GM18867 (cell line): ENCODE results near the gene CSTPP1.

Source experiments
- ATAC-seq: cut with Tn5 transposase; IDR thresholded peaks from one replicate; pipeline ENCODE4 v1.9.1; 2021; ENCODE audit warnings: mild to moderate bottlenecking, moderate library complexity; ENCODE audit not compliant: unreplicated experiment

Gene CSTPP1

DNA sequence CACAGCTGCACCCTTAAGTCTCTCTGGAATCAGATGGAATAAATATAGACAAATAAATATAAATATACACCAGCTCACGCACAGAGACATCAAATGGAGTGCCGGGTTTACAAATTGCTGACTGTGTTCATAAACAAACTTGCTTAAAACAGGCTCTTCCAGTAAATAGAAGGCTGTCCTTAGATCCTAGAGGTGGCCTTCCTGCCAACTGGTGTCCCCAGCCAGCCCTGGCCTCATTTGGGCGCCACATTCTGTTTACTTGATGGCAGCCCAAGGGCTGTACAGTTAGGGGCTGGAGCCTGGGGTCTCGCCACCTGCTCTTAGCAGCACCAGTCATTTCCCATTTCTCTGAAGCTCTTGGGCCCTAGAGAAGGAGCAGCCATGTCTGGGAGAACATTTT lies 219.3 kb downstream of the CSTPP1 start:
- ATAC-seq: no peak

DNA sequence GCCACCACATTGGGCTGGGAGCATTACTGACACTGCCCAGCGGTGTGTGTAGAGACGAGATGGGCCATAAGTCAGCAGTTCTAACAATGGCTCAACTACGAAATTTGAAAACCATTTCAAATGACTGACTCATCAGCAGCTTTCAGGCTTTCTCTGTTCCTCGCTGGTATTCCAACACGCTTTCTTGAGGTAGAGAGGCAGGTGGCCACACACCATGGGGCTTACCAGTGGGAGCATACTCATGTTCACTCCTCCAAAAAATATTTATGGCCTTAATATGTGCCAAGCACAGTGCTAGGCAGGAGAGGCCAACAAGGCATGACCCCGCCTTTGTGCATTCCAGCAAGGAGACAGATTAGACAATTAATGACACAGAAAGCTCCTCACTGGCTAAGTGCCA lies 219.8 kb downstream of the CSTPP1 start:
- no peak for ATAC-seq

DNA sequence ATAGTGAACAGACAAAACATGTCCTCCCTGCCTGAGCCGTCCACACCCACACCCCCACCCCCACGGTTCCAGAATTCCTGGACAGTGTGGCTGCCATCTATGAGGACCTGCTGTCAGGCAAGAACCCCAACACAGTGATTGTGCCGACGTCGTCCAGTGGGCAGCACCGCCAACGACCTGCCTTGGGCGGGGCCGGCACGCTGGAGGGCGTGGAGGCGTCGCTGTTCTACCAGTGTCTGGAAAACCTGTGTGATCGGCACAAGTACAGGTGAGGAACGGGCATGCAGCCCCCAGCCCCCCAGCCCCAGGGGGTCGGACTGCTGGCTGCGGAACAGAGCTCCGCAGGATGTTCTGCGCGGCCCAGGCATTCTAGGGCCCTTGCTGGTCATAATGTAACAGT lies 220.4 kb downstream of the CSTPP1 start:
- no peak for ATAC-seq

DNA sequence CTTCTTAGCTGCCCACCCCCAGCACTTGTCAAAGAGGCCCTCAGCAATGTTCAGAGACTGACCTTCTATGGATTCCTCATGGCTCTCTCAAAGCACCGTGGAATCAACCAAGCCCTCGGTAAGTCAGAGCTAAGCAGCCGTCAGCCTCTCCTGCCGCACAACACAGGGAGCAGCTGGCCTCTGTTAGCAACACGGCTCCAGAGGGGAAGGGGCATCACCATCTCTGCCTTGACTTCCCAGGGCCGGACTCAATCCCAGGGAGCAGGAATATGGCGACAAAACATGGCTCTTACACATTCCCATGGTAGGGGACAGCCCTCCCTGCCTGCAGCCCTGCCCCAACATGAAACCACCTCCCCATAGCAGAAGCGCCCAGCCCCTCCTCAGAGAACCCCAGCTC lies 221.2 kb downstream of the CSTPP1 start:
- ATAC-seq: no peak

DNA sequence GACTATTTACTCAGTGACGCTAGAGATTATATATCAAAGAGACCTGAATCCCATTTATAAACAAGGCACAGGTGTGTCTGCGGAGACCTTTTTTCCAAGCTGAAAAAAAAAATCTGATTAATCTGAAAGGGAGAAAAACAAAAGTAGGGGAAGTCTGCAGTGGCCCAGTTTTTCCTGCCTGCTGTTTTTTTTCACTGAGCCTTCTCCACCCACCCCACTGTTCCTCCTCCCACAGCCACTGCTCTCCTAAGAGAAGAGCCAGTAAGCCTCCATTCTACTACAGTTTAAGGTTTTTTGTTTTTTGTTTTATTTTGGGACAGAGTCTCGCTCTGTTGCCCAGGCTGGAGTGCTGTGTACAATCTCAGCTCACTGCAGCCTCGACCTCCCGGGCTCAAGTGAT lies 221.7 kb downstream of the CSTPP1 start:
- ATAC-seq: no peak

DNA sequence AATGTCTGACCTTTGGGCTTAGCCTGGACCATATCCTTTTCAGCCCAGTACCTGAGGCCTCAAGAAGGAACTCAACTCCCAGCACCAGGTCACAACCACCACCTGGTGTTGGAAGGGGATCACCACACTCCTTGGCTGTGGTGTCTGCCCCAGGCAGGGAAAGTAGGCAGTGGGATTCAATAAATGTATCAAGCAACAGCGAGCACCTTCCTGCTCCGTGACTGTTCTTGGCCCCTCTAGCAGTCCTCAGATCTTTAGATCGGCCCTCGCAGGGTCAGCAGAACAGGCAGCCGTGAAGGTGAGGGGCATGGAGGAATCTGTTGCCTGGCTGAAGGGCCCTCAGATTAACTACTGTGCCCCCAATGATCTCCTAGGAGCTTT lies 224.2 kb downstream of the CSTPP1 start:
- no peak for ATAC-seq

DNA sequence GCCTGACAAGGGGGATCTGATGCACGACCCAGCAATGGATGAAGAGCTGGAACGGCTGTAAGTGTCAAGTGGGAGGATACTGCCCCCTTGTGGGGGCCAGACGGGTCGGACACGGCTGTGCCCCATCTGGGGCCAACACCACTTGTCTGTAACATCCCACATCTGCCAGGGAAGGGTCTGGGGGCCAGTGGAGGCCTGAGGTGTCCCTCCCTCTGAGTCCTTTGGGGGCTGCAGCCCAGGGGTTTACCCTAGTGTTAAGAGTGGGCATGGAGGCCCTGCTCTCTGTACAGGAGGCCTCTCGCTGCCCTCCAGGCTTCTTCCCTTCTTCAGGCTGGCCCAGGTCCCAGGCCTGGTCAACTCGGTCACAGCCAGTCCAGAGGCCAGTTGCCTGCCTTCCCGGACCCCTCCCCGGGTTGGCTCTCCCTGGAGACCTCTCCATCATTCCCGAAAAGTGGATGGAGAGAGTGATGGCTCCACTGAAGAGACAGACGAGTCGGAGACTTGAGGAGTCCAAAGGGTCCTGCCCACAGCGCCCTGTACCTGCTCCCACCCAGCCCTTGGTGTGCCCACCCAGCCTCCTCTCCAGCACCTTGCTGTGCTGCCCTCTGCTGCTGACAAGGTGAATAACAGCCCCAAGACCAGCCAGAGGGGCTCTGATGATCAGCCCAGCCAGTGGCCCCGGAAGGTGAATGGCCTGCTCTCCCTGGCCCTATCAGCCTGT lies 224.7 kb downstream of the CSTPP1 start:
- peak; percentile 52 for ATAC-seq

DNA sequence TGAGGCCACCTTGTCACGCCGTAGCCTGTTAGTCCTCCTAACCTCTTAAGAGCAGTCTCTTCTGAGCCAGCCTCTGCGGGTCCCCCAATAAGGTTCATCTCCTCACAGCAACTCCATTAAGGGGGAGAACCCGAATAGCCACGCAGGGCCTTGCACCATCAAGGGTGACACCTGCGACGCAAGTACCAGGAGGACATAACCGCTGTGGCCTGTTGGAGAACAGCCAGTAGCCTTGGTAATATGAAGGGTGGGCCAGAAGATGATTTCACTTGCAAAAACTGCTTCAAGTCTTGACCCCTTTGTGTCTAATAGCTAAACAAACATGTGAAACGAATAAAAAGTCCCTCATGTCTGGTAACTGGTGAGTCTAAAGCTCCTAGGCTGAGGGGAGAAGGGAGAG lies 225.3 kb downstream of the CSTPP1 start:
- ATAC-seq: no peak

DNA sequence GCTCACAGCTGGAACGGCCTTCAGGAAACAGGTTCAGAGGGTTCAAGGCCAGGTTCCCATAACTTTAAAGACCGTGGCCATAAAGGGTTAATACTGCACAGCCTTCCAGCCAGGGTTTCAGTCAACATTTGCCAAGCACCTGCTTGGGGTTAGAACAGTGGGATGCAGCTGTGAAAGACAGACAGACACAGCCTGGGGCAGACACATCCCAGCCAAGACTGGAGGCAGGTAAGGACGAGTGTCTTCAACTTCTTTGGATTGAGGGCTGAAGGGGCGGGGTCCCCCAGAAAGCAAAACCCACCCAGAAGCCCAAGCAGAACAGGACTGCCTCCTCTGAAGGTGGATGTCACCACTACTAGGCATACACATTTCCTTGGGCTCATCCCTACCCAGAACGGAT lies 225.9 kb downstream of the CSTPP1 start:
- ATAC-seq: no peak

DNA sequence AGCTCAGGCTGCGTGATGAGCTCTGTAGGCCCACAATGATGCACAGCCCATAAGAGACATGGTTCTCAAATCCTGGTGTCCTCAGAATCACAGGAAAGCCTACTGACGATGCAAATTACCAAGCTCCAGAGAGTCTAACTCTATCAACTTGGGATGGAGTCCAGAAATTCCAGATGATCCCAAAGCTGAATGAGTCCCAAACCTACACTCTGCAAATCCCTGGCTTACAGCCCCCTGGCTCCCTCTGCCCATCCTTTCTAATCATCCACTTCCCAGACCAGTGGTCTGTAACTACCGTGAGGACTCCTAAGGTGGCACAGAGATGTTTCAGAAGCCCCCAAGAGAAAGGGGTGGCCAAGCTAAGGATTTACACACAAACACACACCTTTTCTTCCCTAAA lies 226.6 kb downstream of the CSTPP1 start:
- ATAC-seq: no peak

DNA sequence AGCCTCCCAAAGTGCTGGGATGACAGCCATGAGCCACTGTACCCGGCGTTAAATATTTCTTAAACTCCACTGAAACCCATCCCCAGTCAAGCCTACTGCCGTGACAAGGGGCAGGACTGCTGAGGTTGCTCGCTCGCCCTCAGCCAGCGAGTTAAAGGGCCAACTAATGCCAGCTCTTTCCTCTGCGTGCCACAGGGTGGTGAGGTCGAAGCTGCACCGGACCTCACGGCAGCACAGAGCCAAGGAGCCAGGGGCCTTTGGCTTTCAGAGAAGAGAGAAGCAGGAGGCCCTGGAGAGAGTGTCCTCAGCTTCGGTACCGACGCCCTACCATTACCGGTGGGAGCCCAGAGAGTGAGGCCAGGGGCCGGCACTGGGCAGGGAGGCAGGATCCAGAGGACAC lies 227.3 kb downstream of the CSTPP1 start:
- ATAC-seq: no peak

DNA sequence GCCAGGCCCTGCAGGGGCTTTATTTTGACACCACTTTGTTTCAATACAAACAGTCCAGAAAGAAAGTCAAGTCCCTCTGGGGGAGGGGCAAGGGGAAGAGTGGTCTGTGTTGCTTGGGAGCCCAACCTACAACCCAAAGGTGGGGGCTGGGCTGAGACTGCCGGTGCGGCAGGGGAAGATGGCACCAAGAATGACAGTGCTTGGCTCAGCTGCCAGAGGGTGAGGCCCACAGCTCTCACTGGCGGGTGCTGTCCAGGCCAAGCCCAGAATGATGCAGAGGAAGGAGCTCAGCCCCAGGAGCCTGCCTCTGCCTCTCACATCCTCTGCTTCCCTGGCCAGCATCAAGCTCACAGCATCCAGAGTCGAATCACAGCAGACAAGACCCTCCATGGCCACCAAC lies 227.8 kb downstream of the CSTPP1 start:
- ATAC-seq: no peak

DNA sequence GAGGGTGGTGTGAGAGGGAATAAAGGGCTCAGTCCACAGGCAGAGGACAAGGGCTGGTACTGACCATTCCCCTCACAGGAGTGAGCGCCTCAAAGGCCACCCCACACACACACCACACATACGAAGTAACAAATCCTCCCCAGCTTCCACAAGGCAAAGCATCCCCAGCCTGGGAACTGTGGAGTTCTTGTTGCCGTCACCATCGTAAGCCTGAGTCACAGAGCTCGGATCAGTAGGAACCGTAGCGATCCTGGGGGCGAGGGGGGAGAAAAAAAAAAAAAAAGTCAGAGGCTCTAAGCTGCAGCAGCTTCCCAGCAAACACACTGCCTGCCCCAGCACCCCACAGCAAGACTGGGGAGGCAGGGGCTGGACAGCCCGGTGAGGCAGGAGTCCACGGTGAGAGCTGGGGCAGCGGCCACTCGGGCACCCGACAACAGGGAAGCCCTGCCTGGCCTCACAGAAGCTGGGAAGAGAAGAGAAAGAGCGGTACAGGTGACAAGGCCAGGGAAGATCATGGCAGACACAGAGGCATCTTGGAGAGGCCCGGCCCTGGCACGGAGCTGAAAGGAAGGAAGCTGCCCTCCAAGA lies 228.8 kb downstream of the CSTPP1 start:
- ATAC-seq: no peak

DNA sequence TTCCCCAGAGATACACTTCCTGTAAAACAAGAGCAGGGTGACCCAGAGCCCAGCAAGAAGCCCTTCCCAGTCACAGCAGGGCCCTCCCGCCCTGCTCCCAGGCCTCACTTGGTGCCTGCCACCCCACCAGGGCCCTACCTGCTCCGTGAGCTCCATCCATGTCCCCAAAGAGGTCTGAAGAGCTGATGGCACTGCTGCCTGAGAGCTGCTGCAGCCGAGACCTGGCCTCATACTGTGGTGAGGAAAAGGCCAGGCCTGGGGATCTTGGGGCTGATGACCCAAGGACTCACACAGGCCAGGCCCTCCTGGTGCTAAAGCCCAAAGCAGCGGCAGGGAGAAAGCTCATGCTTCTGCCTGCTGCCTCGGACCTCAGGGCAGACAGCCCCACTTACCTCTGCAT lies 229.8 kb downstream of the CSTPP1 start:
- no peak for ATAC-seq

DNA sequence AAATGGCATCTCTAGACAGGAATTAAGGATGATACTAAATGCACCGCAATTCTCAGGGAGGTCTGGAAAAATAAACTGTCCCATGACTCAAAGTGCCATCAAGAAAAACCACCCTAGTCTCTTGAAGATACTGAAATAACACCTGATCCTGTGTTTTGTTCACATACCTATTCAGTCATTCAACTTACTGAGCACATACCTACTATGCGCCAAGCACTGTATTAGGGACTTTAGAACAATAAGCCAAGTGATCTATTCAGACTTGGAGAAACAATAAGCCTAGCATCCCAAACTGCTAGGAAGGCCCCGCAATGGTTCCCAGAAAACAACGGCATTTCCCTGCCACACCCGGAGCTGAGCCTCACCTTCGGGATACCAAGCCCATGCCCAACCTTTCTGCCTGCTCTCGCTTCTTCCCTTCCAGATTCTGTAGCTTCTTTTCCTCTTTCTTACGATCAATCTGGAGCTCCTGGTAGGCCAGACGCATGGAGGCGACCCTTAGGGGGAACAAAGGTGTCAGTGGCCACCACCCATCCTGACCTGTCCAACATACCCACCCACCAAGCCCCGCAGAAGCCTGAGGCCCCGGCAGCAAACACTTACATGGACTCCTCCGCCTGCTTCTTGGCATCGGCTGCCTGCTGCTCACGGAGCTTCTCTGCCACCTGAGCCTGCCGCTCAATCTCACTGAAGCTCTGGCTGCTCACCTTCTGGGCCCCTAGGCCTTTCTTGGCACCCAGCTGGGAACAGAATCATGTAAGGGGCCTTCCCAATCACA lies 234.7 kb downstream of the CSTPP1 start:
- no peak for ATAC-seq

DNA sequence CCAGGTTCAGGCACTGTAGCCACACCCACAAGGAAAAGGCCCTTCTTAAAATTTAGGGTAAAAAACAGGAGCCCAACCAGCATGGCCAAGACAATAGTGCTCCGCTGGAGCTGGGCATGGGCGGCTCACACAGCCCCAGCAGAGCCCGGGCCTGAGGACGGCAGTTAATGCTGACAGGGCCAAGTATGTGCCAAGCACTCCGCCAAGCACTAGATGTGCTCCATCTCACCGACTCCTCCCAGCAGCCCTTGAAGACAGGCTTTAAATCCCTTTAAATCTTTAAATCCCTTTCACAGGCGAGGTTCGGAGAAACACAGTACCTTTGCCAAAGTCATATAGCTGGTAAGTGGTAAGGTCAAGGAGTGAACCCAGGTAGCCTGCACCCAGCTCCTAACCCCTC lies 235.3 kb downstream of the CSTPP1 start:
- no peak for ATAC-seq

DNA sequence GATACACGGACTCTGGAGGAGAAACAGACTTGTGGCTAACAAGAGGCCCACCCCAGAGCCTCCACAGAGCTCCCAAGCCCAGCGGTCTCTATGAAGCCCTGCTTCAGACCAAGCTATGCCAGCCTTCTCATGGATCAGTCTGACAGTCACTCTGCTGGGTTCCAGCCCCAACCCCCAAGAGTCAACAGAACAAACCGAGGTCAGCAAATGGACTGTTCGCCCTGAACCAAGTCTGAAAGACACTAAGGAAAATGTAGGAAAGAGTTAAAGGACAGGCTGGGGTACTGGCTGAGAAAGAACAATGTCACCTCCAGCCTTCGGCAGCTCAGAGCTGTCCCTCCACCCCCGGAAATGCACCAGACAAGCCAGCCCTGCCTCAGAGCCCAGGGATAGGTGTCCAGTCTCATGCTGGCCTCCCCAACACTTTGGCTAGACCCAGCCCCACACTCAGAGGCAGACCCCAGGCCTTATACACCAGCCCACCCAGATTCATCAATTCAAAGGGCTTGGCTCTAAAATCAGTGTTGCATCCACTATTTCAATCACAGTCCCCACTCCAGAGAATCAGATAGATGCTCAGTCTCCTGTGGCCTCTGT lies 236.3 kb downstream of the CSTPP1 start:
- no peak for ATAC-seq

DNA sequence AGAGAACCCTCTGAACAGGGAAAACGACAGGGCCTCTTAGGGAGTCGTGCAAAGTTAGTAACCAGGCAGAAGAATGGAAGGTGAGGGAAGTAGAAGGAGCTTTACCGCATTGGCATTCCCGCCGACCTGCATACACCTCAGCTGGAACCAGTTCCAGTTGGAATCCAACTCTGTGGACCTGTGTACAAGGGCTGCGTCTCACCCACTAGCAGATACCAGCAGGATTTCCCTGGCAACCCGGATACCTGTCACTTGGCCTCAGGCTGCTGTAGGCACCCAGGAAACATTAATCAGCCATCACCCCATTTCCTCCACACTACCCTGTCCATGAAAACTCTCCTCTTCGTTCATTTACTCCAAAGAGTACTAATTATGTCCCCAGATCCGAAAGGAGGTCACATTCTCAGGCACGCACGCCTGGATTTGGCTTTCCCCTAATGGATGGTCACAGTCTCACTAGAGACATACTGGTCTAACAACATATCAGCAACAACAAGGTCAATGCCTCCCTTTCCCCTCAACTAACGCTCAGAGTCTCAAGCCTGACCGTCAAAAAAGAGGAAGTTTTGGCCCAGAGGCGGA lies 239.3 kb downstream of the CSTPP1 start:
- no peak for ATAC-seq

DNA sequence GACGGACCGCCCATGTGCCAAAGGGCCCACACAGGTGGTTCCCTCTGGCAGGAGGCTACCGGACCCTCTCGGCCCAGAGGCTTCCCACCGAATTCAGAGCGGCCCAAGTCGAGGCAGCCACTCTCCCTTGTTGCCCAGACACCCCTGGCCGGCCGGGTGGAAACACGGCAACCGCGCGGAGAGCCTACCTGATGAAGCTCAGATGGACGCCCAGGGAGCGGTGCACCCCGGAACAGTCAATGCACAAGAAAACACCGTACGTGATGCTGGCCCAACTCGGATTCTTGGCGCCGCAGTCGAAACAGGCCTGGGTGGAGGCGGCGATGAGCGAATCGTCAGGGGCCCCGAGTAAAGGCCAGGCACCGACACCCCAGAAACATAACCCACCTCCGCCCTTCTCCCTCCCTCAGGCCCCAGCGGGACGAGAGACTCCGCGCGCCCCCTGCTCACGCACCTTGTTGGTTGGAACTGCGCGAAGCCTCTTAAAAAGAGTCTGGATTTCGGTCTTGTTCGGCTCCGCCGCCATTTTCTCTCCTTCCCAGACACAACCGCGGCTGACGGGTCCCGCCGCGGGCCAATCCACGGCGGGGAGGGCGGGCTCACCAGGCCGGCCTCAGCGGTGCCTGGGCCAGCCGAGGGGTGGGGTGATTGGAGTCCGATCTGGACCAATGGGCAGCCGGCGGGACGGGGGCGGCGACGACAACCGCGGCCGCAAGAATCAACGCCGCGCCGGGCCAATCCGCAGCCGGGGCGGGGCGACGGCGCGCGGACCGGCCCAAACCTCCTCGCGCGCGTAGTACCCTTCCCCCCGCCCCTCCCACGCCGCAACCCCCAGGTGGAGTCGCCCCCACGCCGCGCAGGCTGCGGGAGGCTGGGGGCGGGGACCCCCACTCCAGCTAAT lies 240.0 kb downstream of the CSTPP1 start, which contains the start of gene ARFGAP2:
Gene ARFGAP2, minus strand, starts transcription at position 552 of the 901 bp plus-strand sequence. Its CDS starts 26 bp downstream, at position 526.
- ATAC-seq: peak; percentile 86

DNA sequence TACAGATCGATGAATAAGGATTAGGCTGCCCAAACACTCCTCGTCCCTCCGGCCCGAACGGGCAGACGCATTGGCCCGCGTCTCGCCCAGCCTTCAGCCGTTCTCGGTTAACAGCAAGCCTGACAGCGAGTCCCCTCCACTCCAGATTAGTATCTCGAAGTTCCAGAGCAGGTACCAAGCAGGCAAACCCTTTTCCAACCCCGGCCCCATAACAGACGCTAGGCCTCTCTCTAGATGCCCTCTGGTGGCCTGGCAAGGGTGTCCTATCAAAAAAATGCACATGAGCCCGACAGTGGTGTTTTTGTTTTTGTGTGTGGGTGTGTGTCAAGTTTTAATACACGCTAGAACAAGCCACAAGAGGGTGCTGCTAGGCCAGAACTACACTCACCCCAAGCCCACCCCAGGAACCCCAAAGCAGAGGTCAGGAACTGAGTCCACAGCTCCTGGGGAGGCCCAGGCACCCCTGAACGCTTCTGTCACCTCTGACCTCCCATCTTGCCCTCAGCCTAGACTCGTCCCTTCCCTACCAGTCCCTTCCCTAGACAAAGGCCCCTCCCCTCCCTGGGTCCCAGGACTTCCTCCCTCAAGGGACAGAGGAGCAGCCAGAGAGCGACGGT lies 240.8 kb downstream of the CSTPP1 start:
- peak; percentile 41 for ATAC-seq
